Parathyroid adenoma (tissue), 2 donors: Measurements from ENCODE around the gene CNTNAP2.

Experiments used
- H2AFZ ChIP-seq: fragments of 300-600 bp; sonication (generic); one replicate; pipeline ENCODE4 v1.7.0; 2017; ENCODE audit warnings: antibody characterized with exemption, mild to moderate bottlenecking
- H3K27ac ChIP-seq: fragments of 300-600 bp; sonication (generic); one replicate; pipeline ENCODE4 v1.7.0; 2017
- H3K27me3 ChIP-seq: fragments of 300-600 bp; sonication (generic); one replicate; pipeline ENCODE4 v1.7.0; 2017; ENCODE audit warnings: low read length; ENCODE audit not compliant: control insufficient read depth, insufficient read depth
- H3K36me3 ChIP-seq: fragments of 300-600 bp; sonication (generic); one replicate; pipeline ENCODE4 v1.7.0; 2017; ENCODE audit warnings: low read length; ENCODE audit not compliant: control insufficient read depth, insufficient read depth
- H3K4me1 ChIP-seq: fragments of 300-600 bp; sonication (generic); one replicate; pipeline ENCODE4 v1.7.0; 2017; ENCODE audit warnings: control low read depth
- H3K4me2 ChIP-seq: fragments of 300-600 bp; sonication (generic); one replicate; pipeline ENCODE4 v1.7.0; 2017; ENCODE audit warnings: low read length
- H3K4me3 ChIP-seq: fragments of 300-600 bp; sonication (generic); one replicate; pipeline ENCODE4 v1.7.0; 2017; ENCODE audit warnings: low read depth, low read length
- H3K79me2 ChIP-seq: fragments of 300-600 bp; sonication (generic); one replicate; pipeline ENCODE4 v1.7.0; 2017; ENCODE audit warnings: control low read depth
- H3K9ac ChIP-seq: fragments of 300-600 bp; sonication (generic); one replicate; pipeline ENCODE4 v1.7.0; 2017; ENCODE audit warnings: mild to moderate bottlenecking
- H3K9me3 ChIP-seq: fragments of 300-600 bp; sonication (generic); one replicate; pipeline ENCODE4 v1.7.0; 2017; ENCODE audit warnings: low read length; ENCODE audit not compliant: control insufficient read depth
- TF ChIP-seq, protein P1 (sequence below): fragments of 300-600 bp; sonication (generic); IDR thresholded peaks from one replicate; pipeline ENCODE4 v1.7.0; 2017; ENCODE audit warnings: antibody characterized with exemption, mild to moderate bottlenecking
- donor health status: primary hyperparathyroidism.

Gene CNTNAP2

DNA sequence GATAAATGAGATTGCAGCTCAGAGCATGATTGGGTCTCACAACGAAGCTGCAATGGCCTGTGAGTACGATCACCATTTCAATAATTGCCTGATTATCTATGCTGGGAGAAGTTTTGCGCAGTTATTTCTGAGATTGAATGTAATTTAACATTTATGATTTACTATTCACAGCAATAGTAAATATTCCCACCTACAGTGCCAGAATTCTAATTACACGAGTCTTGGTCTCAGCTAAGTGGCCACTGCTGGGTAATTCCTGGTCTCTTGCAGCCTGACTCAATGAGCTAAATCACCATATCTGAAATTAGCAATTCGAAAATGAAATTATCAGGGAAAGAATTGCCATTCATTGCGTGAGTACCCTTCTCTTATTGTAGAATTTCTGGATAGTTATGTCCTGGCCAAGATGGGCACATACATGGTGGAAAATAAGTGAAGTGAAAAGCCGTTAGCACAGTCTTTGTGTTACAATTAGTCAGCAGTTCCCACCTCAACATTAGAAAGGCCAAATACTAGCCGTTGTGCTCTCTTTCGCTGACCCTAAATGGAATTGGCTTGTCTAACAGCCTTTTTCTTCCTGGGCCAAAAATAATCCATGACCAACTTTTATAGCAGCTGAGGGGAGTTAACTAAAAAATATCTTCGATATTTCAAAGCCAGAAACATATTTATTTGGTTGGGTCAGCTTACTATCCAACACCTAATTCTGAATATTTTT is 1793.0 kb downstream of the CNTNAP2 start:
- no peak overlapping the region for H3K27ac ChIP-seq
- no peak overlapping the region for H3K4me2 ChIP-seq
- H3K27me3 ChIP-seq = no peaks in the 10 kb centered on the region
- no peaks in the 10 kb centered on the region for H3K79me2 ChIP-seq
- no peaks in the 10 kb centered on the region for H3K9me3 ChIP-seq
- no peak overlapping the region for H3K4me3 ChIP-seq
- no peaks in the 10 kb centered on the region for H3K4me1 ChIP-seq
- no peaks in the 10 kb centered on the region for H3K36me3 ChIP-seq
- H2AFZ ChIP-seq = no peak overlapping the region
- H3K9ac ChIP-seq = no peak overlapping the region
- TF ChIP-seq, protein P1, sequence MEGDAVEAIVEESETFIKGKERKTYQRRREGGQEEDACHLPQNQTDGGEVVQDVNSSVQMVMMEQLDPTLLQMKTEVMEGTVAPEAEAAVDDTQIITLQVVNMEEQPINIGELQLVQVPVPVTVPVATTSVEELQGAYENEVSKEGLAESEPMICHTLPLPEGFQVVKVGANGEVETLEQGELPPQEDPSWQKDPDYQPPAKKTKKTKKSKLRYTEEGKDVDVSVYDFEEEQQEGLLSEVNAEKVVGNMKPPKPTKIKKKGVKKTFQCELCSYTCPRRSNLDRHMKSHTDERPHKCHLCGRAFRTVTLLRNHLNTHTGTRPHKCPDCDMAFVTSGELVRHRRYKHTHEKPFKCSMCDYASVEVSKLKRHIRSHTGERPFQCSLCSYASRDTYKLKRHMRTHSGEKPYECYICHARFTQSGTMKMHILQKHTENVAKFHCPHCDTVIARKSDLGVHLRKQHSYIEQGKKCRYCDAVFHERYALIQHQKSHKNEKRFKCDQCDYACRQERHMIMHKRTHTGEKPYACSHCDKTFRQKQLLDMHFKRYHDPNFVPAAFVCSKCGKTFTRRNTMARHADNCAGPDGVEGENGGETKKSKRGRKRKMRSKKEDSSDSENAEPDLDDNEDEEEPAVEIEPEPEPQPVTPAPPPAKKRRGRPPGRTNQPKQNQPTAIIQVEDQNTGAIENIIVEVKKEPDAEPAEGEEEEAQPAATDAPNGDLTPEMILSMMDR = no peak

DNA sequence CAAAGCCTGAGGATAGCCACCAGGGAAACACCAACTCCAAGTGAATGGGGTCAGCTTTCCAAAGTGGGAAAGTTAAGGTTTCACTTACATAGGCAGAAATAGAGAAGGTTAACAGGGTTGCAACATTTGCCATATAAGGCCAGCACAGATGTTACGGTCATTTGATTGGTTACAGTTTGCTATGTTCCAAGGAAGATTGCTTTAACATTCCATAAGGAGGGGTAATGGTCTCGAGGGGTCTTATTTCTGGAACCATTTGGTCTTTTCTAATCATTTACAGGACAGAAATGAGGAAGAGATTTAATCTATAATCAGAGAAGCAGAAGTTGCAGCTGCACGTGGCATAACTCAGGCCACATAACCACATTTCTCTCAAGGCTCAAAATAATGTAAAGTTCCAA is 1794.6 kb downstream of the CNTNAP2 start:
- Histone ChIP-seq H2AFZ (no peak overlapping the region), H3K4me2 (no peak overlapping the region), H3K4me3 (no peak overlapping the region), H3K9me3 (no peaks in the 10 kb centered on the region), H3K36me3 (no peaks in the 10 kb centered on the region), H3K79me2 (no peaks in the 10 kb centered on the region), H3K9ac (no peak overlapping the region), H3K4me1 (no peaks in the 10 kb centered on the region), H3K27me3 (no peaks in the 10 kb centered on the region), H3K27ac (no peak overlapping the region)
- TF ChIP-seq, protein P1 = no peak

DNA sequence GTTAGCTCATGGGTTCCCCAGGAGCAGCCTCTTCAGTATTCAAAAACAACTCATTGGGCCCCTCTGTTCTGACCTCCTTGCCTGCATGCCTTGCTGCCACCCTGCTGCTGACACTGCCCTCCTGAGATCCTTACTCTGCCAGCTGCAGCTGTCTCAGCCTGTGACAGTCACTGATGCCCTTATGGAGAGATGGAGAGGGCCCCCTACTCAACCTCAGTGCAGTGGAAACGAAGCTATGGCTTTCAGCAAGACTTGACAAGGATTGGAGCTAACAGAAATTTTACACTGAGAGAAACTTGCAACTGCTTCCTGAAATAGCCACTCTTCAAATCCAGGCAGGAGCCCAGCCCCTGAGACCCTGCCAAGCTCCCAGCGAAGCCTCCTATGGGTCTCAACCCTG is 1795.7 kb downstream of the CNTNAP2 start:
- Histone ChIP-seq H3K4me3 (no peak overlapping the region), H3K4me1 (no peaks in the 10 kb centered on the region), H2AFZ (no peak overlapping the region), H3K27ac (no peak overlapping the region), H3K4me2 (no peak overlapping the region), H3K9me3 (no peaks in the 10 kb centered on the region), H3K36me3 (no peaks in the 10 kb centered on the region), H3K9ac (no peak overlapping the region), H3K79me2 (no peaks in the 10 kb centered on the region), H3K27me3 (no peaks in the 10 kb centered on the region)
- TF ChIP-seq, protein P1 = no peak

DNA sequence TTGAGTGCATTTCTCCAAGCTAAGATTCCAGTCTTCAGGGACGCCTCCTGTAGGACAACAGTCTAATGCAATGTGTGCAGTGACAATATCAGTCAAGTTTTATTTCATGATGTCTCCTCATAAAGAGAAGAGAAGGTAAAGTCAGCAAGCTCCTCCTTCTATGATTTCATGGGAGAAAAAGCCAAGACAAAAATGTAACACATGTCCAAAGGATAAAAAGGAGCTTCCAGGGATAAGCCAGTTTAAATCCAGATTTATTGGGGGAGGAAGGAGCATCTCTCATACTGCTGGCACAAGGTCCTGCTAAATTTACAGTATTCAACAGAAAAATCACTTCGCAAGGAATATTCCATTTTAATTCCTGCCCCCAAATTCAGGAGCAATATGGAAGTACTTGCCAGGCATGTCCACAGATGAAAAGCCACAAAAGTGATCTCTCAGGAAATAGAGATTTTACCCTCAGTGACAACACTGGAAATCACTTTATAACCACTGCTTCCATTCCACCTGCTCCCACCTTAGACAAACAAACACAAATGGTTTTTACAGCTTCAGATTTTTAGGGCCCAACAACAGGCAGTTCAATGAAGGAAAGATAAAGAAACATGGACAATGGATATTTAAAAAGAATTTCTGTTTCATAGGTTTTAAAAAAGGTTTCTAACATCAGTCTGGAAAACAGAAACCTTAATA is 1796.5 kb downstream of the CNTNAP2 start:
- H3K4me3 ChIP-seq = no peak overlapping the region
- no peaks in the 10 kb centered on the region for H3K27me3 ChIP-seq
- H3K27ac ChIP-seq = no peak overlapping the region
- no peaks in the 10 kb centered on the region for H3K4me1 ChIP-seq
- TF ChIP-seq, protein P1 = no peak
- H3K9ac ChIP-seq = no peak overlapping the region
- no peak overlapping the region for H3K4me2 ChIP-seq
- no peaks in the 10 kb centered on the region for H3K9me3 ChIP-seq
- H3K79me2 ChIP-seq = no peaks in the 10 kb centered on the region
- H3K36me3 ChIP-seq = no peaks in the 10 kb centered on the region
- H2AFZ ChIP-seq = no peak overlapping the region
